ENCODE results near the gene KCNE3. TPM values are rescaled to one million over a fixed set of nuclear protein-coding genes. Genes with fewer than 3 reads are reported as not detected.

The KCNE3 gene
- total and polyA plus RNA-seq, 9 of the 15 experiments (the other 6 are each of a cell fraction or from before 2014, with no cell fraction given), result 1.6 to 8.7 (median 6.2) TPM

DNA sequence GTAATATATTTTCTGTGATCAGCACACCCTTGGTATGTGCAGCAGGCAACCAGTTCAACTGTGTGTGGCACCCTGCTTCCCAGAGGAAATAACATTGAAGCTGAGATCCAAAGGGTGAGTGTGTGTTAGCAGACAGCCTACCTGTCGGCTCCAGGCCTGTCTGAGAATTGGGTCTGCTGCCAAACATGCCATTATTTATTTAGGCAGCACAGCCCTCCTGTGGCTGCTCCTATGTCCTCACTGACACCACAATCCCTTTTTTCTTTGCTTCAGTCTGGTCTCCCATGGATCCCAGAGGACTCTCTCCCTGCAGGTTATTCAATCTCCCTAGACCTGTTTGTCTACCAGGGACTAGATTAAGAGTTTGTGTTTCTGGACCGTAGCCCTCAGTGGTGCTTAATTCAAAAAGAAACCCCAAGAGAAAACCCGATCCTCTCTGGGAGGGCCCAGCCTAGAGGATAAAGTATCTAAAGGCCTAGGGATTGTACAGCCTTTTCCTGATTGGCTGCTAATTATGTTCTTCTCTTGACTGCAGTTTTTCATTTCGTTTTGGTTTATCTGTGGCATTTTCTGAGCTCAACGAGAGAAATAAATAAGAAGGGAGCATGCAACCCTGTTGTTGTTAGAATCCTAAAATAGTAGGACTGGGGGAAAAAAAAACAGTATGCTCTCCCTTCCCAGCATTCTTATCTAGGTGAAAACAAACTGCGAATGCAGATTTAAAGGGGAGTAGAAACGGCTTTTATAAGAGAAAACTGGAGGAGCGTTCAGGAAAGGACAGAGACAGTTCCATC lies 24.1 kb downstream of the KCNE3 start:
- H3K4me1 ChIP-seq (replicated peaks in 1 of 2; ENCODE audit: control insufficient read depth in 2 of 2, insufficient read depth in 2 of 2, low read length in 2 of 2), result peaks cover 0 to 6% of the 10 kb centered on the region in 2 experiments; a peak in 2 of 5 replicates
- peak overlapping the region in 1 of 2 experiments; percentile 6; a peak in 1 of 4 replicates for H3K9ac ChIP-seq (ENCODE audit: insufficient read depth in 1 of 2, low read depth in 2 of 2, low read length in 2 of 2)
- BruUV-seq (replicated peaks), result no TSS peak
- no peaks in the 10 kb centered on the region for H3K9me1 ChIP-seq (ENCODE audit: control insufficient read depth, insufficient read depth, low read length)
- ATAC-seq, result peak; percentile 72
- DNase-seq (ENCODE audit: extremely low read depth in 1 of 4, low spot score in 3 of 4), result peak in 1 of 4 experiments; percentile 43
- ChIA-PET POLR2A (interaction anchor here (0.8 kb wide), 1 partner anchor 40 kb away, joined by 3 read pairs; no protein-coding TSS in a partner anchor), CTCF (ENCODE audit: low intra/inter-chr PET ratio) (interaction anchor here (0.6 kb wide), 1 partner anchor 133 kb away, joined by 3 read pairs; no protein-coding TSS in a partner anchor)
- WGBS (ENCODE audit: insufficient coverage, low coverage, missing lambda C conversion rate), result 7% methylated on average over 8 of the region's 8 CpGs
- no peak overlapping the region for H3K4me3 ChIP-seq
- H3K36me3 ChIP-seq (ENCODE audit: control insufficient read depth, insufficient read depth, low read length), result no peaks in the 10 kb centered on the region
- in situ Hi-C loops (cut with MboI) (loop anchor here (5.0 to 10.0 kb wide), 2 partner anchors 118 to 191 kb away; no protein-coding TSS in a partner anchor), intact Hi-C loops (cut with micrococcal nuclease) (no loop called here)
- H3K4me2 ChIP-seq (ENCODE audit: insufficient read depth, low read length), result no peak overlapping the region; the same call in 1 of the 2 replicates
- H2AFZ ChIP-seq (ENCODE audit: low read depth, low read length), result peak overlapping the region; percentile 63
- H3K9me3 ChIP-seq (replicated peaks; ENCODE audit: control insufficient read depth, insufficient read depth, low read depth, low read length), result no peaks in the 10 kb centered on the region
- no peaks in the 10 kb centered on the region for H4K20me1 ChIP-seq (replicated peaks; ENCODE audit: control insufficient read depth, insufficient read depth, low read length)
- peak; percentile 26 for FAIRE-seq
- H3K27ac ChIP-seq (ENCODE audit: extremely low read depth, low read depth, low read length), result no peak overlapping the region
- H3K79me2 ChIP-seq (ENCODE audit: control insufficient read depth, insufficient read depth, low read length), result no peaks in the 10 kb centered on the region
- H3K27me3 ChIP-seq (ENCODE audit: control insufficient read depth in 2 of 2, insufficient read depth in 2 of 2, low read length in 2 of 2), result no peaks in the 10 kb centered on the region; a peak in 1 of 5 replicates
- TF ChIP-seq, protein P1, sequence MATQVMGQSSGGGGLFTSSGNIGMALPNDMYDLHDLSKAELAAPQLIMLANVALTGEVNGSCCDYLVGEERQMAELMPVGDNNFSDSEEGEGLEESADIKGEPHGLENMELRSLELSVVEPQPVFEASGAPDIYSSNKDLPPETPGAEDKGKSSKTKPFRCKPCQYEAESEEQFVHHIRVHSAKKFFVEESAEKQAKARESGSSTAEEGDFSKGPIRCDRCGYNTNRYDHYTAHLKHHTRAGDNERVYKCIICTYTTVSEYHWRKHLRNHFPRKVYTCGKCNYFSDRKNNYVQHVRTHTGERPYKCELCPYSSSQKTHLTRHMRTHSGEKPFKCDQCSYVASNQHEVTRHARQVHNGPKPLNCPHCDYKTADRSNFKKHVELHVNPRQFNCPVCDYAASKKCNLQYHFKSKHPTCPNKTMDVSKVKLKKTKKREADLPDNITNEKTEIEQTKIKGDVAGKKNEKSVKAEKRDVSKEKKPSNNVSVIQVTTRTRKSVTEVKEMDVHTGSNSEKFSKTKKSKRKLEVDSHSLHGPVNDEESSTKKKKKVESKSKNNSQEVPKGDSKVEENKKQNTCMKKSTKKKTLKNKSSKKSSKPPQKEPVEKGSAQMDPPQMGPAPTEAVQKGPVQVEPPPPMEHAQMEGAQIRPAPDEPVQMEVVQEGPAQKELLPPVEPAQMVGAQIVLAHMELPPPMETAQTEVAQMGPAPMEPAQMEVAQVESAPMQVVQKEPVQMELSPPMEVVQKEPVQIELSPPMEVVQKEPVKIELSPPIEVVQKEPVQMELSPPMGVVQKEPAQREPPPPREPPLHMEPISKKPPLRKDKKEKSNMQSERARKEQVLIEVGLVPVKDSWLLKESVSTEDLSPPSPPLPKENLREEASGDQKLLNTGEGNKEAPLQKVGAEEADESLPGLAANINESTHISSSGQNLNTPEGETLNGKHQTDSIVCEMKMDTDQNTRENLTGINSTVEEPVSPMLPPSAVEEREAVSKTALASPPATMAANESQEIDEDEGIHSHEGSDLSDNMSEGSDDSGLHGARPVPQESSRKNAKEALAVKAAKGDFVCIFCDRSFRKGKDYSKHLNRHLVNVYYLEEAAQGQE (IDR thresholded peaks at IDR 0.05; ENCODE audit: borderline replicate concordance), result peak; percentile 25; the same call in 1 of the 2 replicates
- TF ChIP-seq, protein P1 (CRISPR knock-in tag; IDR thresholded peaks at IDR 0.05; ENCODE audit: low read depth), result no peak
- TF ChIP-seq RAD21 (CRISPR knock-in tag; conservative IDR thresholded peaks at IDR 0.05 in 1 of 2, IDR thresholded peaks at IDR 0.05 in 1 of 2) (peak; percentile 14 to 65; a peak in 2 of 4 replicates), GABPB1 (CRISPR knock-in tag; IDR thresholded peaks at IDR 0.05) (no peak), NFIC (IDR thresholded peaks at IDR 0.05) (peak; percentile 81), ZNF217 (CRISPR knock-in tag; IDR thresholded peaks at IDR 0.05) (no peak), PYGO2 (tag; IDR thresholded peaks at IDR 0.05) (no peak), EWSR1 (IDR thresholded peaks at IDR 0.05; ENCODE audit: borderline replicate concordance, low read depth, partially characterized antibody) (no peak), ZBTB7A (IDR thresholded peaks at IDR 0.05; ENCODE audit: borderline replicate concordance, control insufficient read depth, low read depth, low read length) (no peak)
- TF ChIP-seq, protein P2, sequence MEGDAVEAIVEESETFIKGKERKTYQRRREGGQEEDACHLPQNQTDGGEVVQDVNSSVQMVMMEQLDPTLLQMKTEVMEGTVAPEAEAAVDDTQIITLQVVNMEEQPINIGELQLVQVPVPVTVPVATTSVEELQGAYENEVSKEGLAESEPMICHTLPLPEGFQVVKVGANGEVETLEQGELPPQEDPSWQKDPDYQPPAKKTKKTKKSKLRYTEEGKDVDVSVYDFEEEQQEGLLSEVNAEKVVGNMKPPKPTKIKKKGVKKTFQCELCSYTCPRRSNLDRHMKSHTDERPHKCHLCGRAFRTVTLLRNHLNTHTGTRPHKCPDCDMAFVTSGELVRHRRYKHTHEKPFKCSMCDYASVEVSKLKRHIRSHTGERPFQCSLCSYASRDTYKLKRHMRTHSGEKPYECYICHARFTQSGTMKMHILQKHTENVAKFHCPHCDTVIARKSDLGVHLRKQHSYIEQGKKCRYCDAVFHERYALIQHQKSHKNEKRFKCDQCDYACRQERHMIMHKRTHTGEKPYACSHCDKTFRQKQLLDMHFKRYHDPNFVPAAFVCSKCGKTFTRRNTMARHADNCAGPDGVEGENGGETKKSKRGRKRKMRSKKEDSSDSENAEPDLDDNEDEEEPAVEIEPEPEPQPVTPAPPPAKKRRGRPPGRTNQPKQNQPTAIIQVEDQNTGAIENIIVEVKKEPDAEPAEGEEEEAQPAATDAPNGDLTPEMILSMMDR (IDR thresholded peaks at IDR 0.05 in 2 of 3, conservative IDR thresholded peaks at IDR 0.05 in 1 of 3; ENCODE audit: insufficient read depth in 2 of 3, low read depth in 1 of 3, low read length in 3 of 3), result peak; percentile 26 to 48 (median 36); a peak in 4 of 6 replicates
